H1 (cell line): ENCODE data around the gene RPA3. TPM values are rescaled to one million over a fixed set of nuclear protein-coding genes. Genes with fewer than 3 reads are reported as not detected.

Experiments
- CBX5 ChIP-seq: fragments of 300-800, 300-1000 bp; sonication (generic); IDR thresholded peaks from 2 replicates; pipeline ENCODE4 v1.7.1; 2016; ENCODE audit warnings: antibody characterized with exemption, low read length, low read depth
- CEBPB ChIP-seq: IDR thresholded peaks from 2 replicates; pipeline ENCODE4 v1.6.1; 2012; ENCODE audit warnings: low read depth, low read length
- CHD1 ChIP-seq: IDR thresholded peaks from 2 replicates; pipeline ENCODE4 v1.6.1; 2012; ENCODE audit warnings: low read depth, low read length, improper control_type of control experiment
- CREB1 ChIP-seq: IDR thresholded peaks from 2 replicates; pipeline ENCODE4 v1.6.1; 2012; ENCODE audit warnings: inconsistent platforms
- KDM5A ChIP-seq: fragments of 200-600 bp; IDR thresholded peaks from 2 replicates; pipeline ENCODE4 v1.7.1; 2012; ENCODE audit warnings: mild to moderate bottlenecking, low read length, inconsistent platforms, mixed read lengths
- ZNF274 ChIP-seq: IDR thresholded peaks from 2 replicates; pipeline ENCODE4 v1.7.0; 2012; ENCODE audit warnings: low read length, borderline replicate concordance; ENCODE audit errors: extremely low read depth
- polyA plus RNA-seq, 7 experiments: library from polyadenylated mRNA; depleted of rRNA in 3 of 7; stranded (reverse) in 5 of 7; unstranded in 2 of 7; fragments of >200 nt in 5 of 7; fragments of 200-250 nt in 2 of 7; gene quantifications; 1 replicate in 5 of 7; 2 replicates in 1 of 7; 4 replicates in 1 of 7; pipeline versions ENCODE4 v1.2.1 to v1.2.3, GENCODE V29; 2011 to 2013; ENCODE audit warnings: missing spikeins in 2 of 7, mixed read lengths in 2 of 7
- total RNA-seq: library from RNA; stranded (reverse); fragmentation: NEBNext Ultra II Directional; extraction: Animal tissue kit (Norgen Biotek cat#: 25700); gene quantifications from 2 replicates; pipeline ENCODE4 v1.2.1, GENCODE V29; 2021
- TF ChIP-seq, protein P1 (sequence below): IDR thresholded peaks from 2 replicates; pipeline ENCODE4 v1.6.1; 2012; ENCODE audit warnings: inconsistent platforms
- TF ChIP-seq, protein P2 (sequence below): fragments of 300-600 bp; sonication (generic); IDR thresholded peaks from 2 replicates; pipeline ENCODE4 v1.7.1; 2012; ENCODE audit warnings: low read length, moderate library complexity, mild to moderate bottlenecking, inconsistent platforms; ENCODE audit not compliant: insufficient replicate concordance
- TF ChIP-seq, protein P3 (sequence below), 3 experiments: IDR thresholded peaks; 1 replicate in 2 of 3; 2 replicates in 1 of 3; pipeline versions ENCODE4 v1.5.1 to v1.6.1; 2011; ENCODE audit warnings: low read length in 3 of 3, mild to moderate bottlenecking in 3 of 3, inconsistent platforms in 2 of 3, low read depth in 1 of 3, moderate library complexity in 1 of 3; ENCODE audit not compliant: insufficient read depth in 1 of 3; ENCODE audit errors: control extremely low read depth in 1 of 3

Gene RPA3
- total and polyA plus RNA-seq, 2 of the 8 experiments (the other 6 are each of a cell fraction or from before 2014, with no cell fraction given): 60.2 to 105 TPM

DNA sequence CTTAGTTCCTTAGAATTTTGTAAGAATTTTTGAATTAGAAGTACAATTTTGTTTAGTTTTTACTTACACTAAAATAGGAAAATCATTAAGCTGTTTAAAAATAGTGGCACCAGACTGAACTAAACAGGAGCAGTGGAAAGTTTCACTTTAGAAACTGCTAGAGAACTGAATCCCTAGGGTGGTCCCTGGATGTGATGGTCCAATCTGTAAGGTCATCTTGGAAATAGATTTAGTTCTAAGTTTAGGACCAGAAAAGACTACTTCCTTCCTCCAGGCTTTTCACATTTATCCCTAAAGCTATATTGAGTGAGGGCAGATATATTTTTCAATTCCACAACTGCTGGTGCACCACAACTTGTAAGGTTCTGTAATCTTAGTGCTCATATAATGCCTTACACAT lies 19.0 kb downstream of the RPA3 start (continued):
- TF ChIP-seq, protein P1, sequence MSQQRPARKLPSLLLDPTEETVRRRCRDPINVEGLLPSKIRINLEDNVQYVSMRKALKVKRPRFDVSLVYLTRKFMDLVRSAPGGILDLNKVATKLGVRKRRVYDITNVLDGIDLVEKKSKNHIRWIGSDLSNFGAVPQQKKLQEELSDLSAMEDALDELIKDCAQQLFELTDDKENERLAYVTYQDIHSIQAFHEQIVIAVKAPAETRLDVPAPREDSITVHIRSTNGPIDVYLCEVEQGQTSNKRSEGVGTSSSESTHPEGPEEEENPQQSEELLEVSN: no peak
- TF ChIP-seq CREB1 (no peak), CEBPB (no peak), CBX5 (no peak), ZNF274 (no peak), CHD1 (no peak), KDM5A (no peak)
- TF ChIP-seq, protein P2, sequence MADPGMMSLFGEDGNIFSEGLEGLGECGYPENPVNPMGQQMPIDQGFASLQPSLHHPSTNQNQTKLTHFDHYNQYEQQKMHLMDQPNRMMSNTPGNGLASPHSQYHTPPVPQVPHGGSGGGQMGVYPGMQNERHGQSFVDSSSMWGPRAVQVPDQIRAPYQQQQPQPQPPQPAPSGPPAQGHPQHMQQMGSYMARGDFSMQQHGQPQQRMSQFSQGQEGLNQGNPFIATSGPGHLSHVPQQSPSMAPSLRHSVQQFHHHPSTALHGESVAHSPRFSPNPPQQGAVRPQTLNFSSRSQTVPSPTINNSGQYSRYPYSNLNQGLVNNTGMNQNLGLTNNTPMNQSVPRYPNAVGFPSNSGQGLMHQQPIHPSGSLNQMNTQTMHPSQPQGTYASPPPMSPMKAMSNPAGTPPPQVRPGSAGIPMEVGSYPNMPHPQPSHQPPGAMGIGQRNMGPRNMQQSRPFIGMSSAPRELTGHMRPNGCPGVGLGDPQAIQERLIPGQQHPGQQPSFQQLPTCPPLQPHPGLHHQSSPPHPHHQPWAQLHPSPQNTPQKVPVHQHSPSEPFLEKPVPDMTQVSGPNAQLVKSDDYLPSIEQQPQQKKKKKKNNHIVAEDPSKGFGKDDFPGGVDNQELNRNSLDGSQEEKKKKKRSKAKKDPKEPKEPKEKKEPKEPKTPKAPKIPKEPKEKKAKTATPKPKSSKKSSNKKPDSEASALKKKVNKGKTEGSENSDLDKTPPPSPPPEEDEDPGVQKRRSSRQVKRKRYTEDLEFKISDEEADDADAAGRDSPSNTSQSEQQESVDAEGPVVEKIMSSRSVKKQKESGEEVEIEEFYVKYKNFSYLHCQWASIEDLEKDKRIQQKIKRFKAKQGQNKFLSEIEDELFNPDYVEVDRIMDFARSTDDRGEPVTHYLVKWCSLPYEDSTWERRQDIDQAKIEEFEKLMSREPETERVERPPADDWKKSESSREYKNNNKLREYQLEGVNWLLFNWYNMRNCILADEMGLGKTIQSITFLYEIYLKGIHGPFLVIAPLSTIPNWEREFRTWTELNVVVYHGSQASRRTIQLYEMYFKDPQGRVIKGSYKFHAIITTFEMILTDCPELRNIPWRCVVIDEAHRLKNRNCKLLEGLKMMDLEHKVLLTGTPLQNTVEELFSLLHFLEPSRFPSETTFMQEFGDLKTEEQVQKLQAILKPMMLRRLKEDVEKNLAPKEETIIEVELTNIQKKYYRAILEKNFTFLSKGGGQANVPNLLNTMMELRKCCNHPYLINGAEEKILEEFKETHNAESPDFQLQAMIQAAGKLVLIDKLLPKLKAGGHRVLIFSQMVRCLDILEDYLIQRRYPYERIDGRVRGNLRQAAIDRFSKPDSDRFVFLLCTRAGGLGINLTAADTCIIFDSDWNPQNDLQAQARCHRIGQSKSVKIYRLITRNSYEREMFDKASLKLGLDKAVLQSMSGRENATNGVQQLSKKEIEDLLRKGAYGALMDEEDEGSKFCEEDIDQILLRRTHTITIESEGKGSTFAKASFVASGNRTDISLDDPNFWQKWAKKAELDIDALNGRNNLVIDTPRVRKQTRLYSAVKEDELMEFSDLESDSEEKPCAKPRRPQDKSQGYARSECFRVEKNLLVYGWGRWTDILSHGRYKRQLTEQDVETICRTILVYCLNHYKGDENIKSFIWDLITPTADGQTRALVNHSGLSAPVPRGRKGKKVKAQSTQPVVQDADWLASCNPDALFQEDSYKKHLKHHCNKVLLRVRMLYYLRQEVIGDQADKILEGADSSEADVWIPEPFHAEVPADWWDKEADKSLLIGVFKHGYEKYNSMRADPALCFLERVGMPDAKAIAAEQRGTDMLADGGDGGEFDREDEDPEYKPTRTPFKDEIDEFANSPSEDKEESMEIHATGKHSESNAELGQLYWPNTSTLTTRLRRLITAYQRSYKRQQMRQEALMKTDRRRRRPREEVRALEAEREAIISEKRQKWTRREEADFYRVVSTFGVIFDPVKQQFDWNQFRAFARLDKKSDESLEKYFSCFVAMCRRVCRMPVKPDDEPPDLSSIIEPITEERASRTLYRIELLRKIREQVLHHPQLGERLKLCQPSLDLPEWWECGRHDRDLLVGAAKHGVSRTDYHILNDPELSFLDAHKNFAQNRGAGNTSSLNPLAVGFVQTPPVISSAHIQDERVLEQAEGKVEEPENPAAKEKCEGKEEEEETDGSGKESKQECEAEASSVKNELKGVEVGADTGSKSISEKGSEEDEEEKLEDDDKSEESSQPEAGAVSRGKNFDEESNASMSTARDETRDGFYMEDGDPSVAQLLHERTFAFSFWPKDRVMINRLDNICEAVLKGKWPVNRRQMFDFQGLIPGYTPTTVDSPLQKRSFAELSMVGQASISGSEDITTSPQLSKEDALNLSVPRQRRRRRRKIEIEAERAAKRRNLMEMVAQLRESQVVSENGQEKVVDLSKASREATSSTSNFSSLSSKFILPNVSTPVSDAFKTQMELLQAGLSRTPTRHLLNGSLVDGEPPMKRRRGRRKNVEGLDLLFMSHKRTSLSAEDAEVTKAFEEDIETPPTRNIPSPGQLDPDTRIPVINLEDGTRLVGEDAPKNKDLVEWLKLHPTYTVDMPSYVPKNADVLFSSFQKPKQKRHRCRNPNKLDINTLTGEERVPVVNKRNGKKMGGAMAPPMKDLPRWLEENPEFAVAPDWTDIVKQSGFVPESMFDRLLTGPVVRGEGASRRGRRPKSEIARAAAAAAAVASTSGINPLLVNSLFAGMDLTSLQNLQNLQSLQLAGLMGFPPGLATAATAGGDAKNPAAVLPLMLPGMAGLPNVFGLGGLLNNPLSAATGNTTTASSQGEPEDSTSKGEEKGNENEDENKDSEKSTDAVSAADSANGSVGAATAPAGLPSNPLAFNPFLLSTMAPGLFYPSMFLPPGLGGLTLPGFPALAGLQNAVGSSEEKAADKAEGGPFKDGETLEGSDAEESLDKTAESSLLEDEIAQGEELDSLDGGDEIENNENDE: no peak
- TF ChIP-seq, protein P3, sequence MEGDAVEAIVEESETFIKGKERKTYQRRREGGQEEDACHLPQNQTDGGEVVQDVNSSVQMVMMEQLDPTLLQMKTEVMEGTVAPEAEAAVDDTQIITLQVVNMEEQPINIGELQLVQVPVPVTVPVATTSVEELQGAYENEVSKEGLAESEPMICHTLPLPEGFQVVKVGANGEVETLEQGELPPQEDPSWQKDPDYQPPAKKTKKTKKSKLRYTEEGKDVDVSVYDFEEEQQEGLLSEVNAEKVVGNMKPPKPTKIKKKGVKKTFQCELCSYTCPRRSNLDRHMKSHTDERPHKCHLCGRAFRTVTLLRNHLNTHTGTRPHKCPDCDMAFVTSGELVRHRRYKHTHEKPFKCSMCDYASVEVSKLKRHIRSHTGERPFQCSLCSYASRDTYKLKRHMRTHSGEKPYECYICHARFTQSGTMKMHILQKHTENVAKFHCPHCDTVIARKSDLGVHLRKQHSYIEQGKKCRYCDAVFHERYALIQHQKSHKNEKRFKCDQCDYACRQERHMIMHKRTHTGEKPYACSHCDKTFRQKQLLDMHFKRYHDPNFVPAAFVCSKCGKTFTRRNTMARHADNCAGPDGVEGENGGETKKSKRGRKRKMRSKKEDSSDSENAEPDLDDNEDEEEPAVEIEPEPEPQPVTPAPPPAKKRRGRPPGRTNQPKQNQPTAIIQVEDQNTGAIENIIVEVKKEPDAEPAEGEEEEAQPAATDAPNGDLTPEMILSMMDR (IDR thresholded peaks at IDR 0.05; ENCODE audit: control extremely low read depth in 1 of 3, insufficient read depth in 1 of 3, low read depth in 1 of 3, low read length in 3 of 3): no peak
- TF ChIP-seq, all 59 proteins: peak for 0
